ENCODE results near the gene TRIP11. TPM values are rescaled to one million over a fixed set of nuclear protein-coding genes. Genes with fewer than 3 reads are reported as not detected.
A peak's percentile ranks its signal among the peaks of the same experiment; 100 is the strongest.

The TRIP11 gene
- polyA plus RNA-seq, 3 donors: 6.1 to 15.6 (median 13.4) TPM

- H3K27ac Mint-ChIP-seq: peak overlapping the region in 1 of 7 donors; percentile 36
- peaks cover 0 to 11% of the 10 kb centered on the region in 2 donors for H3K36me3 ChIP-seq (replicated peaks in 1 of 2; ENCODE audit: control insufficient read depth in 1 of 2, insufficient read depth in 2 of 2, low read length in 2 of 2)
- H3K27ac ChIP-seq (ENCODE audit: low read depth in 1 of 2, low read length in 2 of 2): no peak overlapping the region
- WGBS (ENCODE audit: insufficient coverage): 100% methylated on average over 4 of the region's 10 CpGs
- H3K4me3 ChIP-seq (replicated peaks in 1 of 3; ENCODE audit: low read depth in 2 of 3, low read length in 3 of 3): no peak overlapping the region
- H3K9me3 ChIP-seq (replicated peaks in 1 of 2; ENCODE audit: control insufficient read depth in 1 of 2, insufficient read depth in 1 of 2, low read length in 2 of 2): peaks cover 6 to 11% of the 10 kb centered on the region in 2 donors
- peaks cover 0 to 3% (median 0%) of the 10 kb centered on the region in 7 donors for H3K9me3 Mint-ChIP-seq
- peak overlapping the region; percentile 94 for H2AFZ ChIP-seq (ENCODE audit: insufficient read depth, low read depth, low read length, poor library complexity, severe bottlenecking)
- H3K27me3 Mint-ChIP-seq (ENCODE audit: low read depth in 3 of 3): no peaks in the 10 kb centered on the region
- no peak overlapping the region for H3K4me3 Mint-ChIP-seq
- peaks cover 34% of the 10 kb centered on the region for H3K4me1 Mint-ChIP-seq
- no peak overlapping the region for H3K9ac ChIP-seq (ENCODE audit: insufficient read depth, low read length, poor library complexity, severe bottlenecking)
- intact Hi-C loops (cut with micrococcal nuclease): loop anchor here (2.0 to 5.0 kb wide), 2 partner anchors 66 kb away; partner anchors contain the start of gene ATXN3 (in 2 of the 2)
- no peaks in the 10 kb centered on the region for H4K20me1 ChIP-seq (ENCODE audit: insufficient read depth, low read length)
- DNase-seq: no peak
- H3K4me1 ChIP-seq (ENCODE audit: control insufficient read depth in 1 of 2, insufficient read depth in 2 of 2, low read length in 2 of 2): peaks cover 24 to 34% of the 10 kb centered on the region in 2 donors
- H3K27me3 ChIP-seq (ENCODE audit: control insufficient read depth in 2 of 2, insufficient read depth in 2 of 2, low read length in 2 of 2): no peaks in the 10 kb centered on the region
- H3K36me3 Mint-ChIP-seq: peaks cover 0 to 4% of the 10 kb centered on the region in 2 donors
- TF ChIP-seq CTCF (IDR thresholded peaks at IDR 0.05): no peak
- H3K4me2 ChIP-seq (replicated peaks; ENCODE audit: extremely low read depth, low read length, poor library complexity, severe bottlenecking): peak overlapping the region; percentile 93
- peaks cover 41% of the 10 kb centered on the region for H3K79me2 ChIP-seq (ENCODE audit: insufficient read depth, low read length)
Measured at GRCh38 chr14:92041203-92041602, 1.3 kb upstream of the TRIP11 start.

GRCh38 chr14:92040431-92041051 lies 682 bp upstream of the TRIP11 start:
- WGBS (ENCODE audit: insufficient coverage): 2% methylated on average over 6 of the region's 13 CpGs
- Mint-ChIP-seq H3K36me3 (peaks cover 0 to 4% of the 10 kb centered on the region in 2 donors), H3K4me3 (peak overlapping the region; percentile 95 to 96), H3K27ac (peak overlapping the region; percentile 92 to 99 (median 99)), H3K4me1 (peaks cover 34% of the 10 kb centered on the region), H3K27me3 (ENCODE audit: low read depth in 3 of 3) (no peaks in the 10 kb centered on the region), H3K9me3 (peaks cover 0 to 3% (median 0%) of the 10 kb centered on the region in 7 donors)
- H3K79me2 ChIP-seq (ENCODE audit: insufficient read depth, low read length): peaks cover 48% of the 10 kb centered on the region
- H3K27ac ChIP-seq (ENCODE audit: low read depth in 1 of 2, low read length in 2 of 2): peak overlapping the region; percentile 97 to 99
- H3K4me1 ChIP-seq (ENCODE audit: control insufficient read depth in 1 of 2, insufficient read depth in 2 of 2, low read length in 2 of 2): peaks cover 24 to 34% of the 10 kb centered on the region in 2 donors
- H4K20me1 ChIP-seq (ENCODE audit: insufficient read depth, low read length): peaks cover 3% of the 10 kb centered on the region
- H3K4me3 ChIP-seq (replicated peaks in 1 of 3; ENCODE audit: low read depth in 2 of 3, low read length in 3 of 3): peak overlapping the region; percentile 86 to 97 (median 87)
- H2AFZ ChIP-seq (ENCODE audit: insufficient read depth, low read depth, low read length, poor library complexity, severe bottlenecking): peak overlapping the region; percentile 94
- peaks cover 0 to 11% of the 10 kb centered on the region in 2 donors for H3K36me3 ChIP-seq (replicated peaks in 1 of 2; ENCODE audit: control insufficient read depth in 1 of 2, insufficient read depth in 2 of 2, low read length in 2 of 2)
- H3K27me3 ChIP-seq (ENCODE audit: control insufficient read depth in 2 of 2, insufficient read depth in 2 of 2, low read length in 2 of 2): no peaks in the 10 kb centered on the region
- TF ChIP-seq CTCF (IDR thresholded peaks at IDR 0.05): no peak
- H3K9me3 ChIP-seq (replicated peaks in 1 of 2; ENCODE audit: control insufficient read depth in 1 of 2, insufficient read depth in 1 of 2, low read length in 2 of 2): peaks cover 0 to 4% of the 10 kb centered on the region in 2 donors
- peak overlapping the region; percentile 98 for H3K9ac ChIP-seq (ENCODE audit: insufficient read depth, low read length, poor library complexity, severe bottlenecking)
- intact Hi-C loops (cut with micrococcal nuclease): loop anchor here (2.0 to 5.0 kb wide), 2 partner anchors 66 to 67 kb away; partner anchors contain the start of gene ATXN3 (in 2 of the 2)
- DNase-seq: peak; percentile 9 to 49 (median 43)
- peak overlapping the region; percentile 93 for H3K4me2 ChIP-seq (replicated peaks; ENCODE audit: extremely low read depth, low read length, poor library complexity, severe bottlenecking)
